ENCODE results near the gene USP35. TPM values are rescaled to one million over a fixed set of nuclear protein-coding genes. Genes with fewer than 3 reads are reported as not detected.

Gene USP35
- total RNA-seq, 1 donor from 2014 or later = 11.8 TPM

DNA sequence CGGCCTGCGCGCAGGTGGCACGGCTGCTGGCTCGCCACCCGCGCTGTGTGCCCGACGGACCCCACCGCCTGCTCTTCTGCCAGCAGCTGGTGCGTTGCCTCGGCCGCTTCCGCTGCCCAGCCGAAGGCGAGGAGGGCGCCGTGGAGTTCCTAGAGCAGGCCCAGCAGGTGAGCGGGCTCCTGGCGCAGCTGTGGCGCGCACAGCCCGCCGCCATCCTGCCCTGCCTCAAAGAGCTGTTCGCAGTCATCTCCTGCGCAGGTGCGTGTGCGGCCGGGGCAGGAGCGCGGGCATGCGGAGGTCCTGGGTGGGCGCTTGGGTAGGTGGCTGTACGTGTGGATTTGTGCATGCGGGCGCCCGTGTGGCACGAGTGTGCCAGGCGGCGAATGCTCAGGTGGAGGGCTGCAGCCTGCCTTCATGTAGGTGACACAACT, 8.0 kb downstream of the USP35 start:
- TF ChIP-seq POLR2A (IDR thresholded peaks at IDR 0.05) (no peak), POLR2AphosphoS5 (IDR thresholded peaks at IDR 0.05; ENCODE audit: insufficient read depth in 1 of 2, low read depth in 1 of 2) (no peak)
- TF ChIP-seq, protein P1, sequence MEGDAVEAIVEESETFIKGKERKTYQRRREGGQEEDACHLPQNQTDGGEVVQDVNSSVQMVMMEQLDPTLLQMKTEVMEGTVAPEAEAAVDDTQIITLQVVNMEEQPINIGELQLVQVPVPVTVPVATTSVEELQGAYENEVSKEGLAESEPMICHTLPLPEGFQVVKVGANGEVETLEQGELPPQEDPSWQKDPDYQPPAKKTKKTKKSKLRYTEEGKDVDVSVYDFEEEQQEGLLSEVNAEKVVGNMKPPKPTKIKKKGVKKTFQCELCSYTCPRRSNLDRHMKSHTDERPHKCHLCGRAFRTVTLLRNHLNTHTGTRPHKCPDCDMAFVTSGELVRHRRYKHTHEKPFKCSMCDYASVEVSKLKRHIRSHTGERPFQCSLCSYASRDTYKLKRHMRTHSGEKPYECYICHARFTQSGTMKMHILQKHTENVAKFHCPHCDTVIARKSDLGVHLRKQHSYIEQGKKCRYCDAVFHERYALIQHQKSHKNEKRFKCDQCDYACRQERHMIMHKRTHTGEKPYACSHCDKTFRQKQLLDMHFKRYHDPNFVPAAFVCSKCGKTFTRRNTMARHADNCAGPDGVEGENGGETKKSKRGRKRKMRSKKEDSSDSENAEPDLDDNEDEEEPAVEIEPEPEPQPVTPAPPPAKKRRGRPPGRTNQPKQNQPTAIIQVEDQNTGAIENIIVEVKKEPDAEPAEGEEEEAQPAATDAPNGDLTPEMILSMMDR (IDR thresholded peaks at IDR 0.05) = no peak
- H3K4me1 ChIP-seq = peaks cover 28% of the 10 kb centered on the region
- no peaks in the 10 kb centered on the region for H3K9me3 ChIP-seq
- DNase-seq (ENCODE audit: extremely low spot score in 2 of 2) = no peak
- intact Hi-C loops (cut with DNase I) = no loop called here
- no peak overlapping the region for H3K4me3 ChIP-seq
- H3K27me3 ChIP-seq = no peaks in the 10 kb centered on the region
- H3K27ac ChIP-seq = no peak overlapping the region
- H3K36me3 ChIP-seq = no peaks in the 10 kb centered on the region

DNA sequence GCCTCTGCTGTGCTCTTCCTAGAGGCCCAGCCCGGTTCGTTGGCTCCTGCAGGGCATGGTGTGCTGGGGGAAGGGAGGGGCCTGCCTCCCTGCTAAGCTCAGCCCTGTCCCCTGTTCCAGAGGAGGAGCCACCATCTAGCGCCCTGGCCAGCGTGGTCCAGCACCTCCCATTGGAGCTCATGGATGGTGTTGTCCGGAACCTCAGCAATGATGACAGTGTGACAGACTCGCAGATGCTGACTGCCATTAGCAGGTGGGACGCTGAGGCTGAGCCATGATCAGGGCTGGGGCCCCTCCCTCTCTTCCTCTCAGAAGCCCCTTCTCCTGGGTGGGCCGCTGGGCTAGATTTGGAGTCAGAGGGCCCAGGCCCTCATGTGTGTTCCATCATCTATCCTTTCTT, 9.1 kb downstream of the USP35 start:
- Histone ChIP-seq H3K4me1 (peaks cover 20% of the 10 kb centered on the region), H3K9me3 (no peaks in the 10 kb centered on the region), H3K4me3 (no peak overlapping the region), H3K27ac (no peak overlapping the region), H3K27me3 (no peaks in the 10 kb centered on the region), H3K36me3 (no peaks in the 10 kb centered on the region)
- DNase-seq (ENCODE audit: extremely low spot score in 2 of 2) = no peak
- intact Hi-C loops (cut with DNase I) = no loop called here
- TF ChIP-seq, protein P1 (IDR thresholded peaks at IDR 0.05) = no peak
- no peak for TF ChIP-seq POLR2AphosphoS5 (IDR thresholded peaks at IDR 0.05; ENCODE audit: insufficient read depth in 1 of 2, low read depth in 1 of 2)

DNA sequence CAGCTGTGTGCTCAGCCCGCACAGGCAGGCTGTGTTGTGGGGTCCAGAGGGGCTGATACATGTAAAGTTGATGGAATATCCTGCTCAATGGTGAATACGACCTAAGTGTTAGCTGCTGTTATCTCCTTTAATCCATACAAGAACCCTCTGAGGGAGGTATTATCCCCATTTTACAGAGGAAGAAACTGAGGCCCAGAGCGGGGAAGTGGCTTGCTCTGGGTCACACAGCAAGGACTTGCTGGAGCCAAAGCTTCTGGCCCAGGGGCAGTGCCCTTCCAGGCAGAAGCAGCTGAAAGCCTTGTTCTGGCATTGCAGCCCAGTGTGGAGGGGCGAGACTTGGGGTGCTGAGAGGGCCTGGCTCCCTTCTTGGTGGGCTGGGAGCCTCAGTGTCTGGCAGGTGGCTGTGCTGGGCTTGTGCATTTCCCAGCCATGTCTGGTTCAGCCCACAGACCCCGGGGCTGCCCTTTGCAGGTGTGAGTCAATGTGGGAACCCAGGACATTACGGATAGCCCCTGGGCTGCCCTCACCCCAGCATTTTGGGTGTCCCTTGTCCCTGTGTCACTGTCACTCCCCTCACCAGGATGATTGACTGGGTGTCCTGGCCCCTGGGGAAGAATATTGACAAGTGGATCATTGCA, 10.4 kb downstream of the USP35 start:
- no peaks in the 10 kb centered on the region for H3K36me3 ChIP-seq
- TF ChIP-seq, protein P1 (IDR thresholded peaks at IDR 0.05) = no peak
- no peak for TF ChIP-seq POLR2AphosphoS5 (IDR thresholded peaks at IDR 0.05; ENCODE audit: insufficient read depth in 1 of 2, low read depth in 1 of 2)
- TF ChIP-seq POLR2A (IDR thresholded peaks at IDR 0.05) = no peak
- H3K27me3 ChIP-seq = no peaks in the 10 kb centered on the region
- H3K9me3 ChIP-seq = no peaks in the 10 kb centered on the region
- intact Hi-C loops (cut with DNase I) = no loop called here
- DNase-seq (ENCODE audit: extremely low spot score in 2 of 2) = no peak
- no peak overlapping the region for H3K27ac ChIP-seq
- H3K4me3 ChIP-seq = no peak overlapping the region
- peaks cover 16% of the 10 kb centered on the region for H3K4me1 ChIP-seq

DNA sequence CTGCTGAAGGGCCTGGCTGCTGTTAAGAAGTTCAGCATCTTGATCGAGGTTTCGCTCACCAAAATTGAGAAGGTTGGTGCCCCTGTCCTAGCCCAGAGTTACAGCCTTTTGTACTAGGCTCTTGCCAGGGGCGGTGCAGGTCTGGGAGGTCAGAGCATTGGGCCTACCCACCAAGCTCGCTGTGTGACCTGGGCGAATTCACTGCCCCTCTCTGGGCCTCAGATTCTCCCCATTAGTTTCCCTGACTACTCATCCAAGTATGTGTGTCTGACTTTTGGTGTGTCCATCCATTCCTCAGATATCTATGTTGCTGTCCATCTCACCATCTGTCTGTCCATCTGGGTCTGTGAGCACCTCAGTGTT, 10.9 kb downstream of the USP35 start:
- Histone ChIP-seq H3K9me3 (no peaks in the 10 kb centered on the region), H3K4me3 (no peak overlapping the region), H3K27ac (no peak overlapping the region), H3K36me3 (no peaks in the 10 kb centered on the region), H3K27me3 (no peaks in the 10 kb centered on the region), H3K4me1 (peaks cover 16% of the 10 kb centered on the region)
- intact Hi-C loops (cut with DNase I) = no loop called here
- no peak for DNase-seq (ENCODE audit: extremely low spot score in 2 of 2)
- no peak for TF ChIP-seq POLR2A (IDR thresholded peaks at IDR 0.05)
- TF ChIP-seq, protein P1 (IDR thresholded peaks at IDR 0.05) = no peak
- no peak for TF ChIP-seq POLR2AphosphoS5 (IDR thresholded peaks at IDR 0.05; ENCODE audit: insufficient read depth in 1 of 2, low read depth in 1 of 2)

DNA sequence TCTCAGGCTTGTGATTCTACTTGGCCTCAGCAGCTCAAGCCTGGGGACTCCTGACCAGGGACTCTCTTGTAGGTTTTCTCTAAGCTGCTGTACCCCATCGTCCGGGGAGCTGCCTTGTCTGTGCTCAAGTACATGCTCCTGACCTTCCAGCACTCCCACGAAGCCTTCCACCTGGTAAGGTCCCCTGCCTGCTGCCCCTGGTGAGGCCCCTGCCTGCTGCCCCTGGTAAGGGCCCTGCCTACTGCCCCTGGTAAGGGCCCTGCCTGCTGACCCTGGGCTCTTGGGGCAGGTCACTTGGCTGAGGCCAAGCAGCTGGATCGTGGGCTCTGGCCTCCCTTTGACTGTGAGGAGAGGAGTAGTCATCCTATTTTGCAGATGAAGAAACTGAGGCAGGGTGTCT, 11.3 kb downstream of the USP35 start:
- Histone ChIP-seq H3K9me3 (no peaks in the 10 kb centered on the region), H3K36me3 (no peaks in the 10 kb centered on the region), H3K4me1 (peaks cover 13% of the 10 kb centered on the region), H3K27me3 (no peaks in the 10 kb centered on the region), H3K4me3 (no peak overlapping the region), H3K27ac (no peak overlapping the region)
- TF ChIP-seq, protein P1 (IDR thresholded peaks at IDR 0.05) = no peak
- TF ChIP-seq POLR2A (IDR thresholded peaks at IDR 0.05) (no peak), POLR2AphosphoS5 (IDR thresholded peaks at IDR 0.05; ENCODE audit: insufficient read depth in 1 of 2, low read depth in 1 of 2) (no peak)
- DNase-seq (ENCODE audit: extremely low spot score in 2 of 2) = no peak
- intact Hi-C loops (cut with DNase I) = no loop called here
